ENCODE results near the gene EDEM3. TPM values are rescaled to one million over a fixed set of nuclear protein-coding genes. Genes with fewer than 3 reads are reported as not detected.

Gene EDEM3
- total RNA-seq, 2 experiments from 2014 or later: 12.5 to 14.5 TPM

DNA sequence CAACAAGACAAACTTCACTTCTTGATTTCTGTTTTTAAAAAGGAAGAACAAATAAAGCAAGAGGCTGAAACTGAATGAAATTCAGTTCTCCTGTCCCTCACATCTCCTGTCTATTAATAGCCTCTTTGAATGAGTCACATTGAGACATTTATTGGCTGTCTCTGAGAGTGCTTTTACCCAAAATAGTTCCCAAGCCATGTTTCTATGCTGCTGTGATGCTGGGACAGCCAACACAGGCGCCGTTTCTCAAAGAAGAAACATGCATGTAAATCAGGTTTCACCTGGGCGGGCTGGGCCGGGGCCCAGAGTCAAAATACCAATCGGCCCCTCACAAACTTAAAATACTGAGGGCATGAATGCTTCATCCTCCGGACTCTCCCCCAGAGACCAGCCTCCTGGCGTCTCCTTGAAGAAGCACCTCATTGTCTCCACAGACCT is 105.2 kb downstream of the EDEM3 start:
- Mint-ChIP-seq H3K9me3 (peaks cover 2% of the 10 kb centered on the region), H3K27me3 (peaks cover 7% of the 10 kb centered on the region), H3K36me3 (ENCODE audit: low read depth) (no peaks in the 10 kb centered on the region), H3K4me1 (ENCODE audit: low read depth) (no peaks in the 10 kb centered on the region), H3K27ac (no peak overlapping the region), H3K4me3 (no peak overlapping the region)
- DNase-seq (no peak), ATAC-seq (no peak)
- ChIA-PET CTCF (interaction anchor here (0.9 kb wide), 1 partner anchor 15 kb away, joined by 4 read pairs; no protein-coding TSS in a partner anchor), POLR2A (no interaction called here)
- TF ChIP-seq CTCF (IDR thresholded peaks at IDR 0.05): no peak
- intact Hi-C loops (cut with micrococcal nuclease): no loop called here

GRCh38 chr1:184648856-184649201 is 105.8 kb downstream of the EDEM3 start:
- no peaks in the 10 kb centered on the region for H3K36me3 Mint-ChIP-seq (ENCODE audit: low read depth)
- no peak for TF ChIP-seq CTCF (IDR thresholded peaks at IDR 0.05)
- ChIA-PET POLR2A (no interaction called here), CTCF (interaction anchor here (0.6 kb wide), 1 partner anchor 504 kb away, joined by 3 read pairs; no protein-coding TSS in a partner anchor)
- DNase-seq (no peak), ATAC-seq (no peak)
- H3K9me3 Mint-ChIP-seq: peaks cover 2% of the 10 kb centered on the region
- H3K27ac Mint-ChIP-seq: no peak overlapping the region
- intact Hi-C loops (cut with micrococcal nuclease): no loop called here
- no peak overlapping the region for H3K4me3 Mint-ChIP-seq
- H3K27me3 Mint-ChIP-seq: peaks cover 9% of the 10 kb centered on the region
- no peaks in the 10 kb centered on the region for H3K4me1 Mint-ChIP-seq (ENCODE audit: low read depth)

- peaks cover 2% of the 10 kb centered on the region for H3K9me3 Mint-ChIP-seq
- no peak for ATAC-seq
- H3K27me3 Mint-ChIP-seq: peaks cover 9% of the 10 kb centered on the region
- DNase-seq: no peak
- no peaks in the 10 kb centered on the region for H3K4me1 Mint-ChIP-seq (ENCODE audit: low read depth)
- H3K36me3 Mint-ChIP-seq (ENCODE audit: low read depth): no peaks in the 10 kb centered on the region
- no peak overlapping the region for H3K27ac Mint-ChIP-seq
- ChIA-PET CTCF (interaction anchor here (0.6 kb wide), 1 partner anchor 504 kb away, joined by 3 read pairs; no protein-coding TSS in a partner anchor), POLR2A (no interaction called here)
- intact Hi-C loops (cut with micrococcal nuclease): no loop called here
- TF ChIP-seq CTCF (IDR thresholded peaks at IDR 0.05): no peak
- H3K4me3 Mint-ChIP-seq: no peak overlapping the region
Observed at GRCh38 chr1:184648160-184648855, 106.3 kb downstream of the EDEM3 start.

DNA sequence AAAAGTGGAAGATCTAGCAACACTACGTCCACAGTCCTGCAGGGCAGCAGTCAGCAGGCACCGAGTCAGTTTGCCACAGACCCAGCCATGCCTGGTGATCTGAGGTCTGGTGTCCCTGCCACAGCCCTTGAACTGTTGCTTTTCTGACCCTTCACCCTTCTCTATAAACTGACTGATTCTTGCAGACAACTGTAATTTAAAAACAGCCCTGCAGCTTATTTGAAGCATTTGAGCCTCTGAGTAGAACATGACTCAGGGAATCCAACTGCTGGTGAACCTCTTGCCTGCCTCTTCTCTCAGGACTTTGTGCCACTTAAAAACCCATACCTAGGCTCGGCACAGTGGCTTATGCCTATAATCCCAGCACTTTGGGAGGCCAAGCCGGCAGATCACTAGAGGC is 107.2 kb downstream of the EDEM3 start:
- Mint-ChIP-seq H3K27ac (no peak overlapping the region), H3K4me1 (ENCODE audit: low read depth) (no peaks in the 10 kb centered on the region), H3K4me3 (no peak overlapping the region), H3K36me3 (ENCODE audit: low read depth) (no peaks in the 10 kb centered on the region), H3K27me3 (peaks cover 9% of the 10 kb centered on the region), H3K9me3 (peaks cover 2% of the 10 kb centered on the region)
- CTCF ChIA-PET: no interaction called here
- ATAC-seq (no peak), DNase-seq (no peak)
- no peak for TF ChIP-seq CTCF (IDR thresholded peaks at IDR 0.05)
- POLR2A ChIA-PET: no interaction called here
- intact Hi-C loops (cut with micrococcal nuclease): no loop called here

- H3K4me1 Mint-ChIP-seq (ENCODE audit: low read depth): no peaks in the 10 kb centered on the region
- H3K36me3 Mint-ChIP-seq (ENCODE audit: low read depth): no peaks in the 10 kb centered on the region
- H3K27ac Mint-ChIP-seq: no peak overlapping the region
- ChIA-PET CTCF (no interaction called here), POLR2A (no interaction called here)
- DNase-seq (no peak), ATAC-seq (no peak)
- intact Hi-C loops (cut with micrococcal nuclease): no loop called here
- H3K27me3 Mint-ChIP-seq: peaks cover 12% of the 10 kb centered on the region
- H3K9me3 Mint-ChIP-seq: peaks cover 2% of the 10 kb centered on the region
- no peak overlapping the region for H3K4me3 Mint-ChIP-seq
- TF ChIP-seq CTCF (IDR thresholded peaks at IDR 0.05): no peak
Observed at GRCh38 chr1:184646824-184647223, 107.8 kb downstream of the EDEM3 start.

All from activated CD8-positive, alpha-beta T cell treated with anti-CD3 and anti-CD28 coated beads for 36 hours (primary cell).